Measurements from ENCODE around the gene PRCC.

PRCC gene

GRCh38 chr1:156796340-156797097 lies 29.2 kb downstream of the PRCC start:
- DNase-seq (ENCODE audit: low read depth): no peak

- DNase-seq (ENCODE audit: low read depth): peak; percentile 56
Observed at GRCh38 chr1:156797212-156797871, 30.0 kb downstream of the PRCC start.

GRCh38 chr1:156801409-156802121 lies 34.2 kb downstream of the PRCC start:
- no peak for DNase-seq (ENCODE audit: low read depth)

GRCh38 chr1:156802421-156802935 lies 35.1 kb downstream of the PRCC start:
- DNase-seq (ENCODE audit: low read depth): no peak

- no peak for DNase-seq (ENCODE audit: low read depth)
Observed at GRCh38 chr1:156803086-156803851, 35.9 kb downstream of the PRCC start.

GRCh38 chr1:156804026-156804425 lies 36.7 kb downstream of the PRCC start:
- DNase-seq (ENCODE audit: low read depth): no peak

DNA sequence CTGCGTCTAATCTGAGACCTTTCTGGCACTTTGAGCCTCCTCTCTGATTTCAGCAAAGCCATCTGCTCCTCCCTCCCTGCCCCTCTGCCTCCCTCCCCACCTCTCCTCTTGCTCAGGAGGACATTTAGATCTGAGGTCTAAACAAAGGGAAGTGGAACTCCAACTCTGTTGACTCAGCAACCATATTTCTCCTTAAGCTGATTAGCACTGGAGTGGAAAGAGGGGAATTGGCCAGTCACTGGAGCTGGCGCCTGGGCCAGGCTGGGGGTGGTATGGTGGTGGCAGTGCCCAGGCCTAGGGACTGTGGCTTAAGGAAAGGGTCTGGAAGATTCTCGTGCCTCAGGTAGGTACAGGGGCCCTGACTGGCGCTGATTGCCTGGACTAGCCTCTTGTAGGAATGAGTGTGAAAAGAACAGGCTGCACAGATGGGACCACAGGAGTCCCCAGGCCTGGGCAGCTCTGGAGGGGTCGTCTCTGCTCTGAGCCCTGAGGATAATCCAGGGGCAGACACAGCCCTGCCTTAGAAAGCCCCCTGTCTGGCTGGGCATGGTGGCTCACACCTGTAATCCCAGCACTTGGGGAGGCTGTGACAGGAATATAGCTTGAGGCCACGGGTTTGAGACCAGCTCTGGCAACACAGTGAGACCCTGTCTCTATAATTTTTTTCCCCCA lies 37.4 kb downstream of the PRCC start:
- DNase-seq (ENCODE audit: low read depth): no peak

DNA sequence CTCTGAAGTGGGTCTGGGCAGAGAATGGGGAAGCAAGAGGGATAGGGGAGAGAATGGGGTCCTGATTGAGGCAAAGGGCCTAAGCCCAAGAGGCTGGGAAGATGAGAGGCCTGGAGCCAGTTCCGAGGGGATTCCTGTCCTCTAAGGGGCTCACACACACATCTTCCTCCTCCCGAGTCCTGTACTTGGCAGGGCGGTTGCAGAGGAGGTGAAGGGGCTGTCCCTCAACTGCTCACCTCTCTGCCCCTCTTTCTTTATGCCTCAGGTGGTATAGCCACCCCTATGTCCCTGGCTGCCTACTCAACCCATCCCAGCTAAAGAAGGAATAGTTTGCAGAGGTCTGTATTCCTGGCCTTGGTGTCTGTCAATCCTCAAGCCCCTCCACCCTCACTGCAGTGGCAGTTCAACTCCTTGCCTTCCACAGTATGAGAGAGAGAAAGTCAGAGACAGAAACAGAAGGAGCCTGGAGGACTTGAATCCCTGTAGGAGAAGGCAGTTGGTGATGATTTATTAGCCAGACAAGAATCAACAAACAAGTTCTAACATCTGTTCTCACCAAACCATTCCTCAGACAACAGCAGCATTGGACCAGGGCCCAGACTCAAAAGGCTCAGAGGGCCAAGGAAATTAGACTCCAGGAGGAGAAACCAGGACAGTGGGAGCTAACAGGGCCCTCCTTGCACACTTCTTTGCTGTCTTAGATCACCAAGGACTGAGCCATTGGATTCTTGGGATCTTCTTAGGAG lies 38.6 kb downstream of the PRCC start:
- DNase-seq (ENCODE audit: low read depth): no peak

- DNase-seq (ENCODE audit: low read depth): no peak
Observed at GRCh38 chr1:156806512-156807440, 39.4 kb downstream of the PRCC start.

GRCh38 chr1:156807627-156808026 lies 40.3 kb downstream of the PRCC start:
- no peak for DNase-seq (ENCODE audit: low read depth)

- DNase-seq (ENCODE audit: low read depth): no peak
Observed at GRCh38 chr1:156808186-156809030, 41.1 kb downstream of the PRCC start.

DNA sequence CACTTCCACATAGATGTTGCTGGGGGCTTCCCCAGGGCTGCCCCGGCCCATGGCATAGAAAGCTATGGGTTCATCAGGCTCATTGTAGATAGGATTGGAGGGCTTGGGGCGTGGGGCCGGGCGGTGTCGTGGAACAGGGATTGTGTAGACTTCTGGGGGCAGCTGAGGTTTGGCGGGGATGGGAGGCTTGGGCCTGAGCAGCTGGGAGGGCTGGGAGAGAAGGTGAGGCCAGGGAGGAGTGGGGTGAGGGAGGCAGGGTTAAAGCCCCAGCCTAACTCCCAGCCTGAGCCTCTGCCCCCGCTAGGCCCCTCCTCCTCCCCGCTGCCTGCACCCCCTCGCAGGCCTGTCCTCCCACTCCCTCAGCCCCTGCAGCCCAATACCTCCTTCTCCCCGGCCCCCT lies 41.9 kb downstream of the PRCC start:
- no peak for DNase-seq (ENCODE audit: low read depth)

DNA sequence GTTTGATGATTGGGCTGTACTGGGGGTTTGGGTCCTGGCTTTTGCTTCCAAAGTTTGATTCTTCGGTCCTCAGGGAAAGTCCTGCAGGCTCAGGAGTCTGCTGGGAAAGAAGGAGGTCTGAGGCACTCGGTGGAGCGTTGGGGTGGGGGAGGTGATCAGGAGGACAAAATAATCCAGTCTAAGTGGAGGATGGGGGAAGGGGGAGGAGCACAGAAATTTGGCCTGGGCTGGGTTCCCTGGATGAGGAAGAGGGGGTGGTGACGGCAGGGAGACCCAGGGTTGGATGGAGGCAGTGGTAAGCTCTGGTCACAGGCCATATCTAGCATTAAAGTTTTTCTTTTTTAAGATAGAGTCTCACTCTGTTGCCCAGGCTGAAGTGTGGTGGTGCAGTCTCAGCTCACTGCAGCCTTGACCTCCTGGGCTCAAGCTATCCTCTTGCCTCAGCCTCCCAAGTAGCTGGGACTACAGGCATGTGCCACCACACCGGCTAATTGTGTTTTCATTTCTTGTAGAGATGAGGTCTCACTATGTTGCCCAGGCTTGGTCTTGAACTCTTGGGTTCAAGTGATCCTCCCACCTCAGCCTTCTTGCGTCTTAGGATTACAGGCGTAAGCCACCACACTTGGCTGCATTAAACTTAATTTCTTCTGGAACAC lies 42.5 kb downstream of the PRCC start:
- DNase-seq (ENCODE audit: low read depth): no peak

GRCh38 chr1:156811168-156811567 lies 43.8 kb downstream of the PRCC start:
- no peak for DNase-seq (ENCODE audit: low read depth)

DNA sequence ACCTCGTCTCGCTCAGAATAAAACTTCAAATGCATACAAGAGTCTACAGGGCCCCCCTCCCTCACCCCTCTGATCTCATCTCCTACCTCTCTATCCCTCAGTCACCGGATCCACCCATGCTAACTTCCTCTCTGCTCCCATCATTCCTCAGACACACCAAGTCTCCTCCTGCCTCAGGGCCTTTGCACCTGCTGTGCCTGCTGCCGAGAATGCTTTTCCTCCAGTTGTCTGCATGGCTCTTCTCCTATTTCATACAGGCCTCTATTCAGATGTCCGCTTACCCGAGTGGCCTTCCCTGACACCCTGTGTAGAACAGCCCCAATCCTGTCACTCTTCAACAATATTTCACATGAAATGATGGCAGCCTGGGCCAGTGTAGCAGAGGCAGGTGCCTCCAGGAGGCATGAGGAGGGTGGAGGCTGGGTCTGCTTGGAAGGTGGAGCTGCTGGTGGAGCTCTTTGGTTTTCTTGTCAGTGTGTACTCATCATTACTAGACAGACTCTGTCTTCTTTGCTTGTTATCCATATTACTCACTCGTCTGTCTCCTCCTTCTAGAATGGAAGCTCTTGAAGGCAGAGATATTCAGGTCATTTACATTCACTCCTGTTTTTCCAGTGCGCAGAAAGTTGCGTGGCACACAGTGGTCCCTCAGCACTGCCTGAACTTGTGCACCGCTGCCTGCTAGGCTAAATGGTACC lies 45.1 kb downstream of the PRCC start:
- no peak for DNase-seq (ENCODE audit: low read depth)

- DNase-seq (ENCODE audit: low read depth): no peak
Observed at GRCh38 chr1:156813298-156813697, 46.0 kb downstream of the PRCC start.

All from T follicular helper cell (primary cell).